GM18508 (cell line): ENCODE data around the gene DLEC1.

Experiments used
- ATAC-seq: cut with Tn5 transposase; IDR thresholded peaks from one replicate; pipeline ENCODE4 v1.9.1; 2021; ENCODE audit warnings: moderate number of reproducible peaks; ENCODE audit not compliant: insufficient read depth, unreplicated experiment

Gene DLEC1, protein sequence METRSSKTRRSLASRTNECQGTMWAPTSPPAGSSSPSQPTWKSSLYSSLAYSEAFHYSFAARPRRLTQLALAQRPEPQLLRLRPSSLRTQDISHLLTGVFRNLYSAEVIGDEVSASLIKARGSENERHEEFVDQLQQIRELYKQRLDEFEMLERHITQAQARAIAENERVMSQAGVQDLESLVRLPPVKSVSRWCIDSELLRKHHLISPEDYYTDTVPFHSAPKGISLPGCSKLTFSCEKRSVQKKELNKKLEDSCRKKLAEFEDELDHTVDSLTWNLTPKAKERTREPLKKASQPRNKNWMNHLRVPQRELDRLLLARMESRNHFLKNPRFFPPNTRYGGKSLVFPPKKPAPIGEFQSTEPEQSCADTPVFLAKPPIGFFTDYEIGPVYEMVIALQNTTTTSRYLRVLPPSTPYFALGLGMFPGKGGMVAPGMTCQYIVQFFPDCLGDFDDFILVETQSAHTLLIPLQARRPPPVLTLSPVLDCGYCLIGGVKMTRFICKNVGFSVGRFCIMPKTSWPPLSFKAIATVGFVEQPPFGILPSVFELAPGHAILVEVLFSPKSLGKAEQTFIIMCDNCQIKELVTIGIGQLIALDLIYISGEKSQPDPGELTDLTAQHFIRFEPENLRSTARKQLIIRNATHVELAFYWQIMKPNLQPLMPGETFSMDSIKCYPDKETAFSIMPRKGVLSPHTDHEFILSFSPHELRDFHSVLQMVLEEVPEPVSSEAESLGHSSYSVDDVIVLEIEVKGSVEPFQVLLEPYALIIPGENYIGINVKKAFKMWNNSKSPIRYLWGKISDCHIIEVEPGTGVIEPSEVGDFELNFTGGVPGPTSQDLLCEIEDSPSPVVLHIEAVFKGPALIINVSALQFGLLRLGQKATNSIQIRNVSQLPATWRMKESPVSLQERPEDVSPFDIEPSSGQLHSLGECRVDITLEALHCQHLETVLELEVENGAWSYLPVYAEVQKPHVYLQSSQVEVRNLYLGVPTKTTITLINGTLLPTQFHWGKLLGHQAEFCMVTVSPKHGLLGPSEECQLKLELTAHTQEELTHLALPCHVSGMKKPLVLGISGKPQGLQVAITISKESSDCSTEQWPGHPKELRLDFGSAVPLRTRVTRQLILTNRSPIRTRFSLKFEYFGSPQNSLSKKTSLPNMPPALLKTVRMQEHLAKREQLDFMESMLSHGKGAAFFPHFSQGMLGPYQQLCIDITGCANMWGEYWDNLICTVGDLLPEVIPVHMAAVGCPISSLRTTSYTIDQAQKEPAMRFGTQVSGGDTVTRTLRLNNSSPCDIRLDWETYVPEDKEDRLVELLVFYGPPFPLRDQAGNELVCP (N-terminal part only)

DNA sequence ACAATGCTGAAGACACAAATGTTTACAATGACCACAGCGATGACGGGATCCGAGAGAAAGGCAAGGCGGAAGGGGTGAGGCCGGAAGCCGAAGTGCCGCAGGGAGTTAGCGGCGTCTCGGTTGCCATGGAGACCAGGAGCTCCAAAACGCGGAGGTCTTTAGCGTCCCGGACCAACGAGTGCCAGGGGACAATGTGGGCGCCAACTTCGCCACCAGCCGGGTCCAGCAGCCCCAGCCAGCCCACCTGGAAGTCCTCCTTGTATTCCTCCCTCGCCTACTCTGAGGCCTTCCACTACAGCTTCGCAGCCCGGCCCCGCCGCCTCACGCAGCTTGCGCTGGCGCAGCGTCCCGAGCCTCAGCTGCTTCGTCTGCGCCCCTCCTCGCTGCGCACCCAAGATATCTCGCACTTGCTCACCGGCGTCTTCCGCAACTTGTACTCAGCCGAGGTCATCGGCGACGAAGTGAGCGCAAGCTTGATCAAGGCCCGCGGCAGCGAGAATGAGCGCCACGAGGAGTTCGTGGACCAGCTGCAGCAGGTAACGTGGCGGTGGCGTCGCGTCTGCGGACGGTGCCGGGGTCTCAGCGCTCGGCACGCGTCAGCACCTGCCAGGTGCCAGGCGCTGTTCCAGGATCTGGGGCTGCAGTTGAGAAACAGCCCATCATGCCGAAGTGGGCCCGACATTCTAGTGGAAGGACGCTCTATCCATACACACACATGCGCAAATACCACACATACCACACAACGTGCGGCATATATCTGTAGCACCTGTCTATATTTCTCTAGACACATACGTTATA is at the start of gene DLEC1:
Gene DLEC1 (plus strand): TSS at position 108 of the 798 bp plus-strand sequence. CDS start 18 bp downstream, at position 126.
- peak; percentile 58 for ATAC-seq

DNA sequence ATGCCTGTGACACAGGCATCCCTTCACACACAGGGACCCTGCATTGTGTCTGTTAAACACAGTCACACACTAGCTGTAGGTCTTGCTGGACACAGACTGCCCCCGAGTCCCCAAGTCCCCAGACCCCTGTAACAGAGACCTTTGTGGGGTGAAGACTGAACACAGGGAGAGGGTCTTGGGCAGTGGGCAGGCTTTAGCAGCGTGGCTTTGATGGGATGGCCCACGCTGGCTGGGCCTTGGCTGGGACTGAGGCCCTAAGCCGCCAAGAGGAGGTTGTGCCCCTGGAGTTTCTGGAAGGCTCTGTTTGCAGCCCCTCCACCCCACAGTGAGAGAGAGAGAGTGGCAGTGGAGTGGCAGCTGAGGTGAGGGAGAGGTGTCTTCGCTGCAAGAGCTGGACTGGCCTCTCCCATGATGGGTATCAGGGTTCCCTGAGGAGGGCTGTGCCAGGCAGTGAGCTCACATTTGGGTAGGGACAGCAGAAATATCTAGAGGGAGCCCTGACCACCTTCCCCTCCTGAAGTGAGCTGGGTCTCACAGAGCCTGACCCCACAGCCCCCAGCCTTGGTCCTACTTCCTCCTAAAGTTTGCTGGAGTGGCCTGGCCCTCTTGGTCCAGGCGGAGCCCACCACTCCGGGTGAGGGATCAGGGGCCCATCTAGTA is 49.1 kb upstream of the DLEC1 start:
- ATAC-seq, result no peak

- ATAC-seq, result no peak
Observed at GRCh38 chr3:37990527-37990926, 48.5 kb upstream of the DLEC1 start, which contains the start of gene VILL. VILL (plus strand) TSS chr3:37990786; CDS start chr3:37993673, 2,887 bp downstream.

DNA sequence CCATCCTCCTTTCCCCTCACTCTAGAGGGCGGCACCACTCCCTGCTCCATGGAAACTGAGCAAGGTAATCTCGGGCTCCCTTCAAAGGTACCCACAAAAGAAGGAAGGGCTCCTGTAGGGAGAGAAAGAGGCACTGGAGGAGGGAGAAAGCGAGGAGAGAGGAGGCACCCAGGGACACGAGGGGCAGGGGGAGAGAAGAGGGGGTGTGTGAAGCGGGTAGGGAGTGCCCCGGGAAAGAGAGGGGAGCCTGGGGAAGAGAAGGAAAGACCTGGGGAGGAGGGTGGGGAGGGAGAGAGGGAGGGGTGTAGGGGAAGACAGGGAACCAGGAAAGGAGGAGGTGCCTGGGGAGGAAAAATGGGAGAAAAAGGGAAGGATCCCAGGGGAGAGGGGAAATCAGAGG is 47.9 kb upstream of the DLEC1 start:
- ATAC-seq, result no peak

- no peak for ATAC-seq
Observed at GRCh38 chr3:37991823-37992222, 47.2 kb upstream of the DLEC1 start.

DNA sequence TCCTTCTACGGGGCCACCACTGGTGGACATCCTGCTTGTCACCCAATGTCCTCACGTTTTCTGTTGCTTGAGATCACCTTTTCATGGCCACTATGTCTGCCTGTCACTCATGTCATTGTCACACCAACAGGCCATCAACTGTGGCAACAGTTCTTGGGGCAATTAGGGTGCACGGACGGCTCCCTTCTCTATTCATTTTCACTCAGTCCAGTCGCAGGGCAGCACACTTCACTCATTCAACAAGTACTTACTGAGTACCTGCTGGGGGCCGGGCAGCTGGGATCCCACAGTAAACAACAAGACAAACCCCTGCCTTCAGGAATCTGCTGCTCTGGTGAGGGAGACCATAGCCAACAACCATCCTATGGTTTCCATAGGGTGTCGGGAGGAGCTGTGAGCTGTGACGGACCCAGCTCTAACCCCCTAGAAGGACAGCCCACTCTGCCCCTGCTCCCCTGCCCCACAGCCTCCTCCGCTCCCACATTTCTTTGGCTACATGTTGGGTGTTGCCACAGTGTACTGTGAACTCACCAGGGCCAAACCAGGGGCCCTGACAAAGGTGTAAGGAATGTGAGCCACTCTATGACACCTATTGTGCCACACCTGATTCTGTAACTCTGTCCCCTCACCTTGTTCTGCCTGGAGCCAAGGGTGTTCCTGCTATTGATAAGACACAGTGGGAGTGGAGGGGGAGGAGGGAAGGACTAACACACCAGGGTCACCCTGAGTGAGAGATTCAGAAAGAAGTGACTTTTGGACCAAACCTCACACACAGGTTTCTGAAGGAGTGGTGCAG is 46.5 kb upstream of the DLEC1 start:
- ATAC-seq, result no peak

DNA sequence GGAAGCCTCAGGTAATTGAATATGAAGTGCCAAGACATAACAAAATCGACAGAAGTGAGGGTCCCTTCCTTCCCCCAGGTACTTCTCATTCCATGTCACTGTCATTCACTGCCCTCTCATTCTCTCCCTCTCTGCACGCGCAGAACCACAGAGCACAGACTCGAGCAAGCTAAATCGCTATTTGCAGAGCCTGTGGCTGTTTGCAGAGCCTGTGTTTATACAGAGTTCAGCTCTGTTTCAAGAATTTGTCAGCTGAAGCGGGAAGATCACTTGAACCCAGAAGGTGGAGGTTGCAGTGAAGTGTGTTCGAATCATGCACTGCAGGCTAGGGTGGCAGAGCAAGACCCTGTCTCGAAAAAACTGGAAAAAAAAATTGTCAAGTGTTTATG is 45.9 kb upstream of the DLEC1 start:
- no peak for ATAC-seq

- ATAC-seq, result no peak
Observed at GRCh38 chr3:37993460-37993819, 45.6 kb upstream of the DLEC1 start.

DNA sequence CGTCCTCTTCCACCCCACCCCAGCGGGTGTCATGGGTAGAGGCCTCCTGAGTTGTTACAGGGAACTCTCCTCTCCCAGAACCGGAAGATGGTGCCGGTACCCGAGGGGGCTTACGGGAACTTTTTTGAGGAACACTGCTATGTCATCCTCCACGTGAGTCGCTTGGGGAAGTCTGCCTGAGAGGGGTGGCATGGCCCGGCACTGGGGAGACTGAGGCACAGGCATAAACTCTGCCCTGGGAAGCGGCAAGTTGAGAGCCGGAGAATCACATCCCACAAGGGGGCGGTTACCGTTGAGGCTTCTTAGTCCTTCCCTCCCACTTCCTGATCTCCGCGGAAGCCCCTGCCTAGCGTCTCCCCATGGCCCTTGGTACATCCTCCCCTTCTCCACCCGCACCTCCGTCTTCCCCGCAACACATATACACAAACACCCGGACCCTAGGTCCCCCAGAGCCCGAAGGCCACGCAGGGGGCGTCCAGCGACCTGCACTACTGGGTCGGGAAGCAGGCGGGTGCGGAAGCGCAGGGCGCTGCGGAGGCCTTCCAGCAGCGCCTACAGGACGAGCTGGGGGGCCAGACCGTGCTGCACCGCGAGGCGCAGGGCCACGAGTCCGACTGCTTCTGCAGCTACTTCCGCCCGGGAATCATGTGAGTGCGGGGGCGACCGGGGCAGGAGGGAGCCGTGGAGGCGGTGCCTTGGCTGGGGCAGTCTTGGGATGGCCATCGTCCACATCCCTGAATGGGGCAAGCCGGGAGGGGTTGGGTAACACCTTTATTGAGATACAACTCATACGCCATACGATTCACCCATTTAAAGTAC is 45.0 kb upstream of the DLEC1 start:
- ATAC-seq, result peak; percentile 37

DNA sequence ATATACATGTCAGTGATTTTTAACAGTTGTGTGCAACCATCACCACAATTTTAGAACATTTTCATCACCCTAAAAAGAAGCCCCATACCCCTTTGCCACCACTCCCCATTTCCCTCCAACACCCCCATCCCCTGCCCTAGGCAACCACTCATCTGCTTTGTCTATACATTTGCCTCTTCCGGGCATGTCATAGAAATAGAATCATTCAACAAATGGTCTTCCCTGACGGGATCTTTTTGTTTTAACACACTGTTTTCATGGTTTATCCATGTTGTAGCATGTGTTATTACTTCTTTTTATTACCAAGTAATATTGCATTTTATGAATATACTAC is 44.4 kb upstream of the DLEC1 start:
- ATAC-seq, result no peak

- ATAC-seq, result no peak
Observed at GRCh38 chr3:37995652-37996641, 43.1 kb upstream of the DLEC1 start.

- ATAC-seq, result peak; percentile 50
Observed at GRCh38 chr3:37996785-37997301, 42.2 kb upstream of the DLEC1 start.

GRCh38 chr3:37997342-37997741 is 41.7 kb upstream of the DLEC1 start:
- no peak for ATAC-seq

DNA sequence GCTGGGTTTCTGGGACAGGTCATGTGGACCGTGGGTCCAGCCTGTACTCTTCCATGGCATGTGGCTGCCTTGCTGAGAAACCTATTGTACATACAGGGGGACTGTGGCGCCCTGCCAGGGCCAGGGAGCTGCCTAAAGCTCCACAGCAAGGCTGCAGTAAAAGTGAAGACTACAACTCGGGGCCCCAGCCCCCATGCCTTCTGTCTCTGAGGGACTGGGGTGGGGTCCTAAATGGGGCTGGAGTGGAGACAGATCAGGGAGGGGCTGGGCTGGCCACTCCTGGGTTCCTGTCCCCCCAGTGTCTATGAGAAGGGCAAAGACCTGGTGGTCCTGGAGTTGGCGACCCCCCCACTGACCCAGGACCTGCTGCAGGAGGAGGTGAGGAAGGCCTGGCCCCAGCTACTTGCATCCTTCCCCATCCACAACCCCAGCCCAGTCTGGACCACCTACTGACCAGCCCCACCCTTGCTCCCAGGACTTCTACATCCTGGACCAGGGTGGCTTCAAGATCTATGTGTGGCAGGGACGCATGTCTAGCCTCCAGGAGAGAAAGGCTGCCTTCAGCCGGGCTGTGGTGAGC is 41.1 kb upstream of the DLEC1 start:
- no peak for ATAC-seq

GRCh38 chr3:37999836-38000235 is 39.2 kb upstream of the DLEC1 start:
- ATAC-seq, result no peak
